HG02885 (cell line): ENCODE measurements around the gene WIPF3.
"Not testable (repeated sequence)": the region's sequence is repeated elsewhere in the genome, so short reads cannot be mapped to it uniquely, and the experiment has no call there.

Source experiments
- ATAC-seq: cut with Tn5 transposase; IDR thresholded peaks from one replicate; pipeline ENCODE4 v1.9.1; 2021; ENCODE audit warnings: mild to moderate bottlenecking; ENCODE audit not compliant: unreplicated experiment, poor library complexity

The WIPF3 gene

DNA sequence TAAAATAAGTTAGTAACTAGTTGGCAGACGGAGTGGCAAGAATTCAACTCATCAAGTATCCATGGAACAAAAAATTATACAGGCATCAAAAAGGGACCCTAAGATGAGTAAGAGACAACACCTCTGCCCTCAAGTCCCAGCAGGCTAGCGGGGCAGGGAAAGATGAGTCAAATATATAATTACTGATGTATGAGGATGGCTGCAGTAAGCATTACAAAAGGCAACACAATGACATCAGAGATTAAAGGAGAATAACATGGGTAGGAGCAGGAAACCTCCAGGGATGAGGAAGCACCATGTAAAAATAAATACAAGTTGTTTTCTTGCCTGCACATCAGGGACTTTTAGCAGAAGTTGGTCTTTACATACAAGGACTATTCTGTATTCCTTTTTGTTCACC lies 133.9 kb downstream of the WIPF3 start:
- ATAC-seq, result no peak

DNA sequence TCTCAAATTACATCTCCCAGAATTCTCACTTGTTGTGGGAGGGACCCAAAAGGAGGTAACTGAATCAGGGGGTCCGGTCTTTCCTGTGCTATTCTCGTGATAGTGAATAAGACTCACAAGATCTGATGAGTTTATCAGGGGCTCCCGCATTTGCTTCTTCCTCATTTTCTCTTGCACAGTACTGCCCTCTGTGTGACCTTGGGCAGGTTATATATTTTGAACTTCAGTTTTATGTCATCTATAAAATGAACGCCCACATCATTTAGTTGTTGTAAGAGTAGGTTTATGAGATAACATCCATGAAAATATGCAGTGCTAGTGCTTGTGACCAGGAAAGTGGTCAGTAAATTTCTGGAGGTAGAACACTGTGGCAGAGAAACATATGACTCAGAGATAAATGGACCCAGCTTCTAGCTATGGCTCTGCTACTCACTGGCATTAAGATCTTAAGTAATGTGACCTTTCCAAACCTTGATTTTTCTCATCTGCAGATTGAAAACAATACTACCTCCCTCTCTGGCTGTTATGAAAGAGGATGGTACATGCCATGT lies 139.0 kb downstream of the WIPF3 start:
- no peak for ATAC-seq

DNA sequence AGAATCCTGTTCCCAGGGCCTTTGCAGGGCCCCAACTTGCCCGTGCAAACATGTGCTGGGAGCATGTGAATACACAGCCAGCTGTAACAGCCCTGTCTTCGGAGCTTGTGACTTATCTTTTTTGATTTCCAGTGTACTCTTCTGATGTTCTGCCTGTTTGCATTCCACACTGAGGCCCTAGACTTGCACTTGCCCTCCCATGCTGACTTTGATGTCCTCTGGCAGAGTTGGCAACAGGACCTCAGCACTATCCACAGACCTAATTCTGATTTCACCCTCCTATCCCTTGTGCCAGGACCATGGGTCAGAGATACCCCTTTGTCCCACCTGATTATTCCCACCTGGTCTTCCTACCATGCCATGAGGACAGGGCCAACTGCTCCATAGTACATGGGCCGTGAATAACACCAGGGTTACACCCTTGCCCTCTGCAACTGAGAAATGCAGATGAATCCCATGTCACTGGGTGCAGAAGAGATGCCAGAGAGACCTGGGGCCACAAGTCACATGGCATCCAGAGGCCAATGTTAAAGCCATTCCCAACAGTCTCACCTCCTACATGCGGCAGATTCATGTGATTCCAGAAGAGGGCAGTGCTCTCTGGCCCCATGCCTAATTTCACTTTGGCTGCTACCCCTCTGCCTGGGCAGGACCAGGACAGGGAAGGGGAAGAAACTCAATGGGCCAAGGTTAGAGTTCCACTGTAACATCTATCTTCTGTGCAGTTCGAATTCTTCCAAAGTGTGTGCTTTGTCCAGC lies 140.3 kb downstream of the WIPF3 start:
- ATAC-seq, result no peak

DNA sequence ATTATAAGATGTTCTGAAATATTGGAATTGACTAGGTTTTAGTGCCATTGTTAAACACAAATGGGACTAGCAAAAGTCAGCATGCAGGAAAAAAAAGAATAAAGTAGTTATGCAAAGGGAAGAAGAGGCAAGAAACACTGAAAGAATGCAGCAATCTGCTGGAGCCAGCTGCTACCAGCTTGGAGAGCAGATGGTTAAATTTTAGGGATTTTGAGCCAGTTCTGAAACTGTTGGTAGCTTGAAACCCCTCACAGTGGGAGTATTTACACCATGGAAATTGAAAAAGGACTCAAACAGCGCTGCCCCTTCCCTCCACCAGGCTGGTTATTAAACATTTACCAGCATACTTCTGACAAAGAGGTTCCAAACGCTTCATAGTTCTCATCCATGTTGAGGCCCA lies 142.3 kb downstream of the WIPF3 start:
- no peak for ATAC-seq

GRCh38 chr7:29950480-29950879 lies 144.2 kb downstream of the WIPF3 start:
- ATAC-seq, result no peak

DNA sequence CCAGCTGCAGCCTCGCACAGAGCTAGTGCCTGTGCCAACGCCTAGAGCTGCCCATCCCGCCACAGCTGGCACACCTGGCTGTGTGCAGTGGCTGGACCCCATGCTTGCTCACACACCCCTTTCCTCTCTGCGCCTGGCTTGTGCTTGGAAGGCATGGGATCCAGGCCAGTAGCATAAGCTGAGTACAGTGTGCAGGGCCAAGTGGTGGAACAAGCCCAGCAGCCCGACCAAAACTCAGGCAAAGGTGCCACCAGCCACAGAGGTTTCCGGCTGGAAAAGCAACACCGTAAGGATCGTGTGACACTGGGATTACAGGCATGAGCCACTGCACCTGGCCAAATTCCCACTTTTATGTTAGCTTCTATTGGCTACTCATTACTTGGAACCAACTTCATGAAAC lies 144.9 kb downstream of the WIPF3 start:
- ATAC-seq, result no peak

DNA sequence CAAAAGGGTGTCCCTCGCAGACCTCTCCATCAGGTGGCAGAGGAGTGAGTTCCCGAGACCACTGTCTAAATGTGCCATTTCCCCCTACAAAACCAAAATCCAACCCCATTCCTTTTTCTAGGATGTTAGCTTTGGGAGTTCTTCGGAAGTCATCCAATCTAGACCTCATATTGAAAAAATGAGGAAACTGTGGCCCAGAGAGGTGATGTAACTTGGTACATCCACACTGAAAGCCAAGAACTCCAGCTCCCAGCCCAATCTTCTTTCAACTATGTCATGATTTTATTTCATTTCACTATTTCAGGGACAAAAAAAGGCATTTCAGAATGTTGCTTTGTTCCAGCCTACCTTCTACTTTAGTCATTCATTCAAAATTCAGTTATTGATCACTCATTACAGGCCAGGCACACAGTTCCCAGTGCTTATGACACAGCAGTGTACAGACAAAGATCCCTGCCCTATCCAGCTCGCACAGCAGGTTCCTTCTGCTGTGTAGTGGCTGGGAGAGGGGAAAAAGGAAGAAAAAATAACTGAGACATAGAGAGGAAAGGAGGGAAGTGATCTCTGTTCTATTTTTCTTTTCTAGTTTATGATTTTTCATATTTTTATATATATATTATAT lies 147.5 kb downstream of the WIPF3 start:
- ATAC-seq, result no peak

DNA sequence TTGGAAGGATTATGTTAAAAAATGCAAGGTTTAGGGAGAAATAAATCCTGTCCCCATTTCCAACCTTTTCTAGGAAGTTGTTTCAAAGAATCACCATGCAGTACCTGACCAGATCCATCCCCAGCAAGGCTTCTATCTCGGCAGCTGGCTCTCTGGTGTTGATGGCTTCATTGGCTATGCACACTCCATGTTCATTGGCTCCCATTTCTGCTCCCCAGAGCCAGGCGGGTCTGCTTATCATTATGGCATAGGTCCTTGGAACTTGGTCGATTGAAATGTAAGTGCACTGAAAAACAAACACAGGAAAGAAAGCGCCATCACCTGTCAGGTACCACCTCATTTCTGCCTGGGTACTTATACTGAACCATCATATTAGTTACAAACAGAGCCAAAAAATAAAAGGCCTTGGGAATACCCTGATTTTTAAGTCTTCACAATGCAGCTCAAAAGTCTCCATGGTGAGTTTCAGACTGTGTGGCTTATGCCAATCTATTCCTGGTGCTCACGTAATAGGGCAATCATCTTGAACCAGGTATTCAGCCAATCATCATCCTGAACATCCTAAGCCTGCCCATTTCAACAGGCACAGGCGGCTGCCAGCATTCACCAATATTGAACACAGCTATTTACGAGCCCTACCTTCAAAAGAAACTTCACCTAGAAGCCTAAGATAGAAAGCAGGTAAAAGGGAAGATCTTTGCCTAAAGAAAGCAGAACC lies 148.9 kb downstream of the WIPF3 start:
- no peak for ATAC-seq

DNA sequence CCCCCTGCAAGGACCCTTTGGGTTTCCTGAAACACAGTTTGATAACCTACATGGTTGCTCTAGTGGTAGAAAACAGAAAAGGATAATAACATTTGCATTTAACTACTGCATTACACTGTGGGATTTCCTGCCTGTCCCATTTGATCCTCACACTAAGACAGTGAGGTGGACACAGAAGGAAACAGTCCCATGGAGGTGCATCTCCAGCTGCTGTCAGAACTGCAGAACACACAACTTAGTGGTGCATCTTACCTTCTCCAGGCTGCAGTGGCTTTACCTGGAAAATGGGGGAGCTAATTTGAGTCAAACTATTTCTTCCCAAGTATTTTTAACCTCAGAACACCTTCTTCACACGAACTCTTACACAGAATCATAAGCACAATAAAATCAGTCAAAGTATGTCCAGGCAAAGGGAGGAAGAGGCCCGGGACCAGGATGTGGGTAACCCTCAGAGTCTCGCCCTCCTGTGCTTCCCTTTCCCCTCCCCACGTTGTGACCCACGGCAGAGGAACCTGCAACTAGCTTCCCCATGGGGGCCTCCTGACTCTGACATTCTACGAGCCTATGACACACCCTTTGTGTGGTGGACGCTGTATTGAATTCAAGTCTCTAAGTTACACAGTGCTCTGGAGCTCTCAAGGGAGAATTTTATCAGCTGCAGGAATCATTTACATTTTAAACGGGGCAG lies 149.6 kb downstream of the WIPF3 start:
- ATAC-seq, result peak; percentile 79

DNA sequence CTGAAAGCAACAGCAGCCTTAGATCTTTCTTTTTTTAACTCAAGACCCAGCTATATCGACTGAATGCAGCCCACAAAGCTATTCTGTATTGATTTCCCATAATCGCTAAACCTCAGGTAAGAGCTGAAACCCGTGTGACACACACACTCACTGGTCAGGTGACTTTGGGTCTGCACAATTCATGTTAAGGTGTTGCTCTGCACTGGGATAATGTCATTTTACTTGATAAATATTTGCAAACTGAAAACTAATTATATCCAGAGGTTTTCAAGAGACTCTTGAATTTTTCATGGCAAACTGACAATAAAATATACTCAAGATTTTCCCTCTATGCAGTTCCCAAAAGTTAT lies 150.2 kb downstream of the WIPF3 start:
- peak; percentile 25 for ATAC-seq

DNA sequence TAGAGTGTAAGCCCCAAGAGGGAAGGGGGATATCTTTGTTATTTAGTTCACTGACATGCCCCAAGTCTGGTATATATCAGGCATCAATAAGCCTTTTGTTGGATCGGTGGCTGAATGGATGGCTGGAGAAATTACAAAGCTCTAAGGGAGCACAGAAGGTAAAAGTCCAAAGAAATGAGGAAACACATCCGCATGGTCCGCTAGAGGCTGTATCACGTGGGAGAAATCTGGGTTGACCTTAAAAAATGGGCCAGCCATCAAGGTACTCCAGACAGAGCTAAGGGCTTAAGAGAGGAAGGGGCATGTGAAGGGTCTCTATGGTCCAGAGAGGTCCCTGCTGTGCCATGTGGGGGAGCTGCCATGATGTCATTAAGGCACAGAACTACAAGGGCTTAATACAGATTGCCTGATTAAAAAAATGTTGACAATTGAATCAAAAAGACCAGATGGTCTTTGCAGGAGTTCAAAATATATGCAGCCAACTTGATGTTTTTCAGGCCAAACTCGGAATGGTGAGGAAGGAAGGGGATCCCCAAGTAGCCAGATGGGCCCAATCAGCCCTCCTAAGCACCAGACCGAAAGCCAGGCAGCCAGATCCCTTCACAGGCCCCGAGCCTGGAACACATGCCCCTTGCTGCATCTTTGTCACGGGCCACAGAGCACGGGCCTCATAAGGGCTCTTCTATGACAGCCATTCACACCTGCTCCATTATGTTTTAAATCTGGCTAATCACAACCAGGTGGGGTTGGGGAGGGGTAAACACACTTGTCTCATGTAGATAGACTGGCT lies 151.4 kb downstream of the WIPF3 start:
- ATAC-seq, result no peak

GRCh38 chr7:29958667-29959358 lies 152.5 kb downstream of the WIPF3 start:
- no peak for ATAC-seq

- ATAC-seq, result not testable (repeated sequence)
Measured at GRCh38 chr7:29961611-29962010, 155.3 kb downstream of the WIPF3 start.

DNA sequence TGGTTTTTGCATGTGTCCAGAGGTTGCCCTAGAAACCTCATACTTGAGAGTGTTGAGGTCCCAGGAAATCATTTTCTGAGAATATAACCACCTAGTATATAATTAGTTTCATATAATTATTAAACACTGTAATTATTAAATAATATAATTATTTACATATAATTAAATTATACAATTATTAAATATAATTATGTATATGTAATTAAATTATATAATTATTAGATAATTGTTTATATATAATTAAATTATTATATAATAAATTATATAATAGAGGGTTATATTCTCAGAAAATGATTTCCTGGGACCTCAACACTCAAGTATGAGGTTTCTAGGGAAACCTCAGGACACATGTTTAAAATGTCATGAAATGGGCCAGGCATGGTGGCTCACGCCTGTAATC lies 155.7 kb downstream of the WIPF3 start:
- no peak for ATAC-seq

DNA sequence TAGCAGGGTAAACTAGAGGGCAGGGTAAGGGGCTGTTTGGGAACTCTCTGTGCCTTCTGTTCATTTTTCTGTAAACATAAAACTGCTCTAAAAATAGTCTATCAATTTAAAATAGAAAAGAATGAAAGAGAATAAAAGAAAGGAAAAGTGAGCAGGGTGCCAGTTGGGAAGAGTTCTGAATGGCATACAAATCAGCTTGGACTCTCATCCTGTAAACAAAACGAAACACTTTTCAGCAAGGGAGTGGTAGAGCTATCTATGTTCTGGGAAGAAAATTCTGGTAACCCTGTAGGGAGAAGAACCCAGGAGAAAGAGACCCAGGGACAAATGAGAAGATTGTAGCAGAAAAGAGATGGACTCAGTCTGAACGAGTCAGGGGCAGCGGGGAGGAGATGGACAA lies 158.7 kb downstream of the WIPF3 start:
- ATAC-seq, result no peak
